Measurements from ENCODE around the gene GRIA1.

DNA sequence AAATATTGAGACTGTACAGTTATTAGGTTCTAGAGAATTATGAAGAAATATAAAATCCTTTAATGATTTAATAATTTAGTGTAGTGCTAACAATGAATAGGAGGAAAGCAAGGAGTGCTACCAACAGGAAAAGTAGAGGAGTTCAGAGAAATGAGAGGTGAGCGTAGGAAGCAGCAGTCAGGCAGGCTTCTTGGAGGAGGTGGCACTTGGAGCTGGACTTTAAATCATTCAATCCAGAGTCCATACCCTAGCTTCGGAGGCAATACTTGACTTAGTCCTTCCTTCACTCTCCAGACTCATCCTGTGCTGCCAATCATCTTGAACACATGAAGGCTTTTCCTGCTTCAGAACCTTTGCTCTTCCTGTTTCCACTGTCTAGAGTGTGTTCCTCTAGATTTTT is 254.3 kb downstream of the GRIA1 start:
- no peak for TF ChIP-seq POLR2A (IDR thresholded peaks at IDR 0.05)
- TF ChIP-seq, protein P1, sequence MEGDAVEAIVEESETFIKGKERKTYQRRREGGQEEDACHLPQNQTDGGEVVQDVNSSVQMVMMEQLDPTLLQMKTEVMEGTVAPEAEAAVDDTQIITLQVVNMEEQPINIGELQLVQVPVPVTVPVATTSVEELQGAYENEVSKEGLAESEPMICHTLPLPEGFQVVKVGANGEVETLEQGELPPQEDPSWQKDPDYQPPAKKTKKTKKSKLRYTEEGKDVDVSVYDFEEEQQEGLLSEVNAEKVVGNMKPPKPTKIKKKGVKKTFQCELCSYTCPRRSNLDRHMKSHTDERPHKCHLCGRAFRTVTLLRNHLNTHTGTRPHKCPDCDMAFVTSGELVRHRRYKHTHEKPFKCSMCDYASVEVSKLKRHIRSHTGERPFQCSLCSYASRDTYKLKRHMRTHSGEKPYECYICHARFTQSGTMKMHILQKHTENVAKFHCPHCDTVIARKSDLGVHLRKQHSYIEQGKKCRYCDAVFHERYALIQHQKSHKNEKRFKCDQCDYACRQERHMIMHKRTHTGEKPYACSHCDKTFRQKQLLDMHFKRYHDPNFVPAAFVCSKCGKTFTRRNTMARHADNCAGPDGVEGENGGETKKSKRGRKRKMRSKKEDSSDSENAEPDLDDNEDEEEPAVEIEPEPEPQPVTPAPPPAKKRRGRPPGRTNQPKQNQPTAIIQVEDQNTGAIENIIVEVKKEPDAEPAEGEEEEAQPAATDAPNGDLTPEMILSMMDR (IDR thresholded peaks at IDR 0.05): no peak
